ENCODE measurements around the gene CHCHD4. TPM values are rescaled to one million over a fixed set of nuclear protein-coding genes. Genes with fewer than 3 reads are reported as not detected.

The CHCHD4 gene
- total and polyA plus RNA-seq, 10 donors = 8.4 to 17.1 (median 9.9) TPM

GRCh38 chr3:14169871-14170270 is 45.2 kb upstream of the CHCHD4 start:
- no peak overlapping the region for H3K4me3 ChIP-seq
- intact Hi-C loops (cut with DNase I; ENCODE audit: low total_unique reads) = no loop called here
- no peaks in the 10 kb centered on the region for H3K27me3 ChIP-seq (replicated peaks in 1 of 7)
- peaks cover 2 to 33% (median 7%) of the 10 kb centered on the region in 6 donors for H3K4me1 ChIP-seq
- TF ChIP-seq POLR2AphosphoS5 (IDR thresholded peaks at IDR 0.05) (no peak), CTCF (IDR thresholded peaks at IDR 0.05 in 8 of 11, conservative IDR thresholded peaks at IDR 0.05 in 3 of 11) (no peak), POLR2A (IDR thresholded peaks at IDR 0.05) (no peak)
- H3K27ac ChIP-seq = no peak overlapping the region
- no peaks in the 10 kb centered on the region for H3K9me3 ChIP-seq
- H3K36me3 ChIP-seq = peaks cover 14 to 82% (median 80%) of the 10 kb centered on the region in 6 donors
- DNase-seq = no peak

GRCh38 chr3:14169435-14169834 is 44.8 kb upstream of the CHCHD4 start:
- Histone ChIP-seq H3K36me3 (peaks cover 14 to 86% (median 85%) of the 10 kb centered on the region in 6 donors), H3K4me1 (peaks cover 0 to 28% (median 3%) of the 10 kb centered on the region in 6 donors), H3K4me3 (no peak overlapping the region), H3K9me3 (no peaks in the 10 kb centered on the region), H3K27ac (no peak overlapping the region), H3K27me3 (replicated peaks in 1 of 7) (no peaks in the 10 kb centered on the region)
- no peak for DNase-seq
- TF ChIP-seq POLR2AphosphoS5 (IDR thresholded peaks at IDR 0.05) = no peak
- no peak for TF ChIP-seq CTCF (IDR thresholded peaks at IDR 0.05 in 8 of 11, conservative IDR thresholded peaks at IDR 0.05 in 3 of 11)
- no peak for TF ChIP-seq POLR2A (IDR thresholded peaks at IDR 0.05)
- WGBS, 5 donors = 92 to 95% (median 93%) methylated on average over 2 of the region's 2 CpGs
- intact Hi-C loops (cut with DNase I; ENCODE audit: low total_unique reads) = no loop called here

- peaks cover 0 to 10% (median 0%) of the 10 kb centered on the region in 6 donors for H3K4me1 ChIP-seq
- WGBS, 5 donors = 88 to 96% (median 95%) methylated on average over 9 of the region's 9 CpGs
- no peak for DNase-seq
- intact Hi-C loops (cut with DNase I; ENCODE audit: low total_unique reads) = no loop called here
- TF ChIP-seq CTCF (IDR thresholded peaks at IDR 0.05 in 8 of 11, conservative IDR thresholded peaks at IDR 0.05 in 3 of 11) (no peak), POLR2AphosphoS5 (IDR thresholded peaks at IDR 0.05) (no peak), POLR2A (IDR thresholded peaks at IDR 0.05) (no peak)
- peaks cover 0 to 6% (median 4%) of the 10 kb centered on the region in 8 donors for H3K9me3 ChIP-seq
- no peak overlapping the region for H3K4me3 ChIP-seq
- no peaks in the 10 kb centered on the region for H3K27me3 ChIP-seq (replicated peaks in 1 of 7)
- peaks cover 20 to 100% (median 99%) of the 10 kb centered on the region in 6 donors for H3K36me3 ChIP-seq
- no peak overlapping the region for H3K27ac ChIP-seq
Measured at GRCh38 chr3:14166877-14167603, 42.4 kb upstream of the CHCHD4 start.

- no peak overlapping the region for H3K4me3 ChIP-seq
- 75 to 98% (median 82%) methylated on average over 2 of the region's 2 CpGs for WGBS, 5 donors
- H3K4me1 ChIP-seq = no peaks in the 10 kb centered on the region
- intact Hi-C loops (cut with DNase I; ENCODE audit: low total_unique reads) = no loop called here
- H3K27me3 ChIP-seq (replicated peaks in 1 of 7) = no peaks in the 10 kb centered on the region
- H3K27ac ChIP-seq = no peak overlapping the region
- peaks cover 2 to 21% (median 18%) of the 10 kb centered on the region in 8 donors for H3K9me3 ChIP-seq
- no peak for DNase-seq
- H3K36me3 ChIP-seq = peaks cover 19 to 100% (median 99%) of the 10 kb centered on the region in 6 donors
- TF ChIP-seq POLR2A (IDR thresholded peaks at IDR 0.05) (no peak), CTCF (IDR thresholded peaks at IDR 0.05 in 8 of 11, conservative IDR thresholded peaks at IDR 0.05 in 3 of 11) (no peak), POLR2AphosphoS5 (IDR thresholded peaks at IDR 0.05) (no peak)
Measured at GRCh38 chr3:14162178-14162577, 37.5 kb upstream of the CHCHD4 start.

All from spleen (tissue), 11 donors.